Panc1 (cell line): ENCODE results near the gene CD320. TPM values are rescaled to one million over a fixed set of nuclear protein-coding genes. Genes with fewer than 3 reads are reported as not detected.

Source experiments
- ATAC-seq: fragments of 200-7000 bp; cut with Tn5 transposase; 2 replicates; pipeline ENCODE4 v1.9.1; 2020; ENCODE audit warnings: mild to moderate bottlenecking, moderate library complexity
- BruUV-seq: library from RNA; stranded (reverse); fragments of 400-500 nt; replicated peaks from 2 replicates; lab custom pipeline; 2021; lab: Mats Ljungman, UMichigan
- CTCF ChIA-PET: fragments of 300-600 bp; sonication (Branson Sonifier 250); formaldehyde crosslinking; loops from one replicate; lab custom pipeline; 2022; ENCODE audit warnings: antibody characterized with exemption; lab: Charles Lee
- POLR2A ChIA-PET: fragments of 300-600 bp; sonication (Branson Sonifier 250); formaldehyde crosslinking; loops from one replicate; lab custom pipeline; 2022; ENCODE audit warnings: antibody characterized with exemption; lab: Charles Lee
- DNase-seq: peaks from one replicate; pipeline ENCODE4 v3.0.0-alpha.2; 2010; ENCODE audit warnings: low read depth, low spot score
- H3K27ac ChIP-seq: 2 replicates; pipeline ENCODE4 v1.5.1; 2011; ENCODE audit warnings: mild to moderate bottlenecking, low read length, inconsistent platforms
- H3K27me3 ChIP-seq: fragments of 200-500 bp; sonication (Bioruptor generic); 2 replicates; pipeline ENCODE4 v1.6.0; 2014; ENCODE audit warnings: low read length, inconsistent platforms; ENCODE audit not compliant: control insufficient read depth, insufficient read depth
- H3K36me3 ChIP-seq: fragments of 200-500 bp; sonication (Bioruptor generic); 2 replicates; pipeline ENCODE4 v1.5.1; 2014; ENCODE audit warnings: inconsistent platforms, mild to moderate bottlenecking, low read length, moderate library complexity; ENCODE audit not compliant: control insufficient read depth, insufficient read depth
- H3K4me1 ChIP-seq: 2 replicates; pipeline ENCODE4 v1.5.1; 2011; ENCODE audit warnings: inconsistent platforms, mild to moderate bottlenecking, low read length, moderate library complexity; ENCODE audit not compliant: control insufficient read depth, insufficient read depth
- H3K4me3 ChIP-seq, 2 experiments: 2 replicates each; pipeline ENCODE4 v1.5.1; 2011 to 2012; ENCODE audit warnings: low read depth in 2 of 2, low read length in 2 of 2, mild to moderate bottlenecking in 2 of 2, inconsistent platforms in 1 of 2, moderate library complexity in 1 of 2
- H3K9me3 ChIP-seq: fragments of 200-500 bp; sonication (Bioruptor generic); 2 replicates; pipeline ENCODE4 v1.5.1; 2014; ENCODE audit warnings: low read depth, mild to moderate bottlenecking, inconsistent platforms, low read length, moderate library complexity; ENCODE audit not compliant: control insufficient read depth, insufficient read depth
- CTCF ChIP-seq: fragments of 450-650 bp; IDR thresholded peaks from 2 replicates; pipeline ENCODE4 v1.5.1; 2017; ENCODE audit warnings: mild to moderate bottlenecking
- POLR2AphosphoS5 ChIP-seq: IDR thresholded peaks from 2 replicates; pipeline ENCODE4 v1.6.1; 2012; ENCODE audit warnings: mild to moderate bottlenecking, low read depth, low read length, moderate library complexity
- REST ChIP-seq, 2 experiments: IDR thresholded peaks; 2 replicates each; pipeline ENCODE4 v1.6.1; 2011 to 2012; ENCODE audit warnings: low read depth in 2 of 2, control low read depth in 1 of 2, low read length in 1 of 2, mild to moderate bottlenecking in 1 of 2, moderate library complexity in 1 of 2; ENCODE audit not compliant: insufficient read depth in 1 of 2
- SIN3A ChIP-seq: IDR thresholded peaks from 2 replicates; pipeline ENCODE4 v1.6.1; 2012; ENCODE audit warnings: low read depth, mild to moderate bottlenecking, low read length, moderate library complexity, borderline replicate concordance; ENCODE audit not compliant: insufficient read depth
- TCF7L2 ChIP-seq: IDR thresholded peaks from 2 replicates; pipeline ENCODE4 v1.6.1; 2011; ENCODE audit warnings: mild to moderate bottlenecking, low read depth, low read length, inconsistent platforms
- in situ Hi-C: cut with HindIII; loops from 2 replicates; pipeline ENCODE4 v1.10.0; 2016; ENCODE audit warnings: low sequenced_read_pairs, low pct_unique_long_range_greater_than_20kb
- intact Hi-C: fragments of 100-400 bp; cut with micrococcal nuclease; formaldehyde crosslinking; loops from one replicate; pipeline ENCODE4 v1.10.0; 2022; ENCODE audit not compliant: unreplicated experiment
- total RNA-seq: library from RNA; stranded (reverse); gene quantifications from one replicate; pipeline ENCODE4 v1.2.1, GENCODE V29; 2021; ENCODE audit not compliant: unreplicated experiment

Gene CD320
- total RNA-seq, 1 experiment from 2014 or later: 120 TPM

- Histone ChIP-seq H3K36me3 (no peaks in the 10 kb centered on the region), H3K27ac (no peak overlapping the region), H3K9me3 (no peaks in the 10 kb centered on the region), H3K4me3 (no peak overlapping the region), H3K4me1 (no peaks in the 10 kb centered on the region), H3K27me3 (no peaks in the 10 kb centered on the region)
- intact Hi-C loops: no loop called here
- CTCF ChIA-PET: no interaction called here
- in situ Hi-C loops: no loop called here
- ATAC-seq: no peak
- DNase-seq: no peak
- no TSS peak for BruUV-seq
- no peak for TF ChIP-seq TCF7L2
- TF ChIP-seq REST (IDR thresholded peaks at IDR 0.05; ENCODE audit: insufficient read depth in 1 of 2, low read depth in 2 of 2, low read length in 1 of 2): no peak
- TF ChIP-seq SIN3A: no peak
- TF ChIP-seq POLR2AphosphoS5: no peak
- TF ChIP-seq CTCF: no peak
- POLR2A ChIA-PET: no interaction called here
Measured at GRCh38 chr19:8259142-8259921, 48.8 kb downstream of the CD320 start.

DNA sequence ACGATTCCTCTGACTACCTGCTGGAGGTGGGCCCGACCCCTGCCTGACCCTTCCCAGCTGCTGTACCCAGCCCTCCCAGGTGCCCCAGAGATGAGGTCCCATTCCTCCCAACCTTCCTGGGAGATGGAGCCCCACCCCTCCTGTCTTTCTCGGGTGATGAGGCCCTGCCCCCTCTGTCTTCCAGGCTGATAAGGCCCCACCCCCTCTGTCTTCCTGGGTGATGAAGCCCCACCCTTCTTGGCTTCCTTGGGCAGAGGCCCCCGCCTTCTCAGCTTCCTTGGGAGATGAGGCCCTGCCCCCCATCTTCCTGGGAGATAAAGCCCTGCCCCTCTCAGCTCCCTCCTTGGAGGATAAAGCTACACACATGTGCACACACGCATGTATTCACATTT is 51.1 kb downstream of the CD320 start:
- Histone ChIP-seq H3K4me1 (no peaks in the 10 kb centered on the region), H3K27ac (no peak overlapping the region), H3K4me3 (no peak overlapping the region), H3K9me3 (no peaks in the 10 kb centered on the region), H3K36me3 (no peaks in the 10 kb centered on the region), H3K27me3 (no peaks in the 10 kb centered on the region)
- ATAC-seq: no peak
- CTCF ChIA-PET: no interaction called here
- POLR2A ChIA-PET: no interaction called here
- in situ Hi-C loops: no loop called here
- no TSS peak for BruUV-seq
- TF ChIP-seq REST (IDR thresholded peaks at IDR 0.05; ENCODE audit: insufficient read depth in 1 of 2, low read depth in 2 of 2, low read length in 1 of 2) (no peak), POLR2AphosphoS5 (no peak), SIN3A (no peak), TCF7L2 (no peak), CTCF (no peak)
- DNase-seq: no peak
- intact Hi-C loops: no loop called here
